PFSK-1 (cell line): ENCODE results near the gene PKN1.

ENCODE experiments used
- FOXP2 ChIP-seq: optimal IDR thresholded peaks from 2 replicates; pipeline ENCODE3; 2011; ENCODE audit warnings: borderline replicate concordance, control low read depth, inconsistent platforms; ENCODE audit not compliant: insufficient read depth; ENCODE audit errors: extremely low read length, extremely low read depth
- POLR2AphosphoS5 ChIP-seq: IDR thresholded peaks from 2 replicates; pipeline ENCODE4 v1.6.1; 2012; ENCODE audit warnings: low read depth, mild to moderate bottlenecking, control low read depth, low read length, moderate library complexity
- SIN3A ChIP-seq: IDR thresholded peaks from 2 replicates; pipeline ENCODE4 v1.6.1; 2012; ENCODE audit warnings: mild to moderate bottlenecking, low read length, moderate library complexity, borderline replicate concordance; ENCODE audit not compliant: insufficient read depth
- TAF1 ChIP-seq: IDR thresholded peaks from 2 replicates; pipeline ENCODE4 v1.6.1; 2012; ENCODE audit warnings: low read length, control low read depth, borderline replicate concordance; ENCODE audit not compliant: insufficient read depth
- TF ChIP-seq, protein P1 (sequence below), 2 experiments: IDR thresholded peaks; 2 replicates each; pipeline versions ENCODE4 v1.6.1 to v1.8.0; 2011 to 2012; ENCODE audit warnings: low read depth in 2 of 2, low read length in 2 of 2, control low read depth in 1 of 2, inconsistent platforms in 1 of 2, mild to moderate bottlenecking in 1 of 2, moderate library complexity in 1 of 2; ENCODE audit not compliant: insufficient read depth in 1 of 2

Gene PKN1

DNA sequence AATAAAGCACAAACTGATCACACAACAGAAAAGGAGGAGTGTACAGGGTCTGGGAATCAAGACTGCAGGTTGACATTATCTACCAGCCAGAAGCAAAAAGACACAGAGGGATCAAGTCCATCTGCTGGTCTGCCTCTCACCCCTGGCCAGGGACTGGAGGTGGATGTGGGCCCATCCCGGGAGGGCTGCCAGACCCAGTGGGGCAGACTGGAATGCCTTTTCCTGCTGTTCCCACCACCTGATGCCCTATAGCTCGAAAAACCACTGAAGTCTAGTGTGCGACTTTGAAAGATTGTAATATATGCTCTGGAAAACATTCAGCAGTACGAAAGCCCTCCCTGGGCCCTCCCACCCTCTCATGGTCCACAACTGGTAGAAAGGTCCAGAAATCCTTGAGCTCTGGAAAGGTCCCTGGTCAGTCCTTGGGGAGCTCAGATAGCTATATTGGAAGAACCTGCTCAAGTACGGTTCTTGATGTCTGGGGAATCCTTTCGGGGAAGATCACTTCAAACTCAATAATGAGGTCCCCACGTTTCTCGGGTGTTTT is 82.5 kb downstream of the PKN1 start:
- no peak for TF ChIP-seq SIN3A
- TF ChIP-seq, protein P1, sequence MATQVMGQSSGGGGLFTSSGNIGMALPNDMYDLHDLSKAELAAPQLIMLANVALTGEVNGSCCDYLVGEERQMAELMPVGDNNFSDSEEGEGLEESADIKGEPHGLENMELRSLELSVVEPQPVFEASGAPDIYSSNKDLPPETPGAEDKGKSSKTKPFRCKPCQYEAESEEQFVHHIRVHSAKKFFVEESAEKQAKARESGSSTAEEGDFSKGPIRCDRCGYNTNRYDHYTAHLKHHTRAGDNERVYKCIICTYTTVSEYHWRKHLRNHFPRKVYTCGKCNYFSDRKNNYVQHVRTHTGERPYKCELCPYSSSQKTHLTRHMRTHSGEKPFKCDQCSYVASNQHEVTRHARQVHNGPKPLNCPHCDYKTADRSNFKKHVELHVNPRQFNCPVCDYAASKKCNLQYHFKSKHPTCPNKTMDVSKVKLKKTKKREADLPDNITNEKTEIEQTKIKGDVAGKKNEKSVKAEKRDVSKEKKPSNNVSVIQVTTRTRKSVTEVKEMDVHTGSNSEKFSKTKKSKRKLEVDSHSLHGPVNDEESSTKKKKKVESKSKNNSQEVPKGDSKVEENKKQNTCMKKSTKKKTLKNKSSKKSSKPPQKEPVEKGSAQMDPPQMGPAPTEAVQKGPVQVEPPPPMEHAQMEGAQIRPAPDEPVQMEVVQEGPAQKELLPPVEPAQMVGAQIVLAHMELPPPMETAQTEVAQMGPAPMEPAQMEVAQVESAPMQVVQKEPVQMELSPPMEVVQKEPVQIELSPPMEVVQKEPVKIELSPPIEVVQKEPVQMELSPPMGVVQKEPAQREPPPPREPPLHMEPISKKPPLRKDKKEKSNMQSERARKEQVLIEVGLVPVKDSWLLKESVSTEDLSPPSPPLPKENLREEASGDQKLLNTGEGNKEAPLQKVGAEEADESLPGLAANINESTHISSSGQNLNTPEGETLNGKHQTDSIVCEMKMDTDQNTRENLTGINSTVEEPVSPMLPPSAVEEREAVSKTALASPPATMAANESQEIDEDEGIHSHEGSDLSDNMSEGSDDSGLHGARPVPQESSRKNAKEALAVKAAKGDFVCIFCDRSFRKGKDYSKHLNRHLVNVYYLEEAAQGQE (IDR thresholded peaks at IDR 0.05; ENCODE audit: insufficient read depth in 1 of 2, low read depth in 2 of 2, low read length in 2 of 2): no peak
- no peak for TF ChIP-seq TAF1
- TF ChIP-seq POLR2AphosphoS5: no peak
- no peak for TF ChIP-seq FOXP2

DNA sequence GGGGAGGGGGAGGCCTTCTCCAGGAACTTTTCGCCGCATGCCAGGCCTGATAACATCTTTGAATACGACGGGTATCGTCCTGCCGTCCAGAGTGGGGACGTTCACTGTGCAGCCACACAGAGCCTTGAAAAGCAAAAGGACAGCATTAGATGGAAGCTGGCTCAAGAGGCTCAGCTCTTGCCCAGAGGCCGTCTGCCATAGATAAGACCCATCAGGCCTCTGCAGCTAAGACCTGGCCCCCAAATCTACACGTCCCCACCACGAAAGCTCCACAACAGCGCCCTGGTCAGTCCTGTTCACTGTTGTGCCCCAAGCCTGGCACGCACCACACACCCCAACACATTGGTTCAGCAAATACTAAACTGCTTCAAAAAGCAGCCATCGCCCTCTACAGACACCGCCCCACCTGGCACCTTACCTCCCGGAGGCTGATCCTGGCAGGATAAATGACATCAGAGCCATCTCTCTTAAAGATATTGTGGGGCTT is 83.0 kb downstream of the PKN1 start:
- TF ChIP-seq FOXP2: no peak
- no peak for TF ChIP-seq TAF1
- TF ChIP-seq SIN3A: no peak
- no peak for TF ChIP-seq POLR2AphosphoS5
- TF ChIP-seq, protein P1 (IDR thresholded peaks at IDR 0.05; ENCODE audit: insufficient read depth in 1 of 2, low read depth in 2 of 2, low read length in 2 of 2): no peak

DNA sequence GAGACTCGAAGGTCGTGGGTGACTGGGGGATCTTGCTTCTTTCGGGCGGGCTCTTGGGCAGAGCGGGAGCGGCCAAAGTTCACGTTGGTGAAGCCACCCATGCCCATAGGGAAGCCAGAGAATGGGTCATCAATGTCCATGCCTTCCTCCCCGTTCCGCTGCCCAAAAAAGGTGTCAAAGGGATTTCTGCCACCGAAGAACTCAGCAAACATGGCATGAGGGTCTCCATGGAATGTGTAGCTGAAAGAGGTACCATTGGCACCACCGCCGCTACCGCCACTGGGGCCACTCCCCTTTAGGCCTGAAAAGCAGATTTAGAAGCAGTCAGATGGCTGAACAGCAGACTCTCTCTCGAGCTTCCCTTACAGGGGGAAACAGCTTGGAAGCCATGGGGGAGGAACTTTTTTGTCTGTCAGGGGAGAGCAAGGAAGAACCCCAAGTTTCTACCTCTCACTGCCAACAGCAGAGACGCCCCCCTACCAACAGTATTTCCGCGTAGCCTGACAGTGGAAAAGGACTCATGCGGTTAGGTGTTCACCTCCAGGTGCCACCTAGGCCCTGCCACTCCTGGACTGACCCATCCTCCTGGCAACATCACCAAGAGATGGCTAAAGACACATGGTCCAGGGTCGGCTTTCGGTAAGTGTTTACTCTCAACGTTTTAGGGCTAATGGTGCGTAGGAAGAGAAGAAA is 83.8 kb downstream of the PKN1 start:
- TF ChIP-seq FOXP2 (no peak), TAF1 (no peak), SIN3A (no peak), POLR2AphosphoS5 (no peak)
- TF ChIP-seq, protein P1 (IDR thresholded peaks at IDR 0.05; ENCODE audit: insufficient read depth in 1 of 2, low read depth in 2 of 2, low read length in 2 of 2): no peak

- TF ChIP-seq, protein P1 (IDR thresholded peaks at IDR 0.05; ENCODE audit: insufficient read depth in 1 of 2, low read depth in 2 of 2, low read length in 2 of 2): no peak
- TF ChIP-seq SIN3A: no peak
These were observed 84.3 kb downstream of the PKN1 start for GRCh38 chr19:14517446-14517839.
